Fibroblast of the aortic adventitia (primary cell): ENCODE measurements around the gene CARS1. TPM values are rescaled to one million over a fixed set of nuclear protein-coding genes. Genes with fewer than 3 reads are reported as not detected.

Source experiments
- DNase-seq: peaks from one replicate; pipeline ENCODE4 v3.0.0-alpha.2; 2010; ENCODE audit warnings: low read depth
- H3K4me3 ChIP-seq: 2 replicates; pipeline ENCODE4 v1.5.1; 2011; ENCODE audit warnings: low read depth, mild to moderate bottlenecking, control low read depth, low read length, moderate library complexity
- total RNA-seq: library from RNA; depleted of rRNA; stranded (reverse); fragments of >200 nt; gene quantifications from 2 replicates; pipeline ENCODE4 v1.2.3, GENCODE V29; 2012; ENCODE audit warnings: low replicate concordance
- TF ChIP-seq, protein P1 (sequence below): IDR thresholded peaks from 2 replicates; pipeline ENCODE4 v1.5.1; 2011; ENCODE audit warnings: mild to moderate bottlenecking, low read length, control low read depth, inconsistent platforms; ENCODE audit not compliant: insufficient read depth

The CARS1 gene
- total RNA-seq, 1 donor = 95.8 TPM

- no peak overlapping the region for H3K4me3 ChIP-seq
- DNase-seq = no peak
- TF ChIP-seq, protein P1, sequence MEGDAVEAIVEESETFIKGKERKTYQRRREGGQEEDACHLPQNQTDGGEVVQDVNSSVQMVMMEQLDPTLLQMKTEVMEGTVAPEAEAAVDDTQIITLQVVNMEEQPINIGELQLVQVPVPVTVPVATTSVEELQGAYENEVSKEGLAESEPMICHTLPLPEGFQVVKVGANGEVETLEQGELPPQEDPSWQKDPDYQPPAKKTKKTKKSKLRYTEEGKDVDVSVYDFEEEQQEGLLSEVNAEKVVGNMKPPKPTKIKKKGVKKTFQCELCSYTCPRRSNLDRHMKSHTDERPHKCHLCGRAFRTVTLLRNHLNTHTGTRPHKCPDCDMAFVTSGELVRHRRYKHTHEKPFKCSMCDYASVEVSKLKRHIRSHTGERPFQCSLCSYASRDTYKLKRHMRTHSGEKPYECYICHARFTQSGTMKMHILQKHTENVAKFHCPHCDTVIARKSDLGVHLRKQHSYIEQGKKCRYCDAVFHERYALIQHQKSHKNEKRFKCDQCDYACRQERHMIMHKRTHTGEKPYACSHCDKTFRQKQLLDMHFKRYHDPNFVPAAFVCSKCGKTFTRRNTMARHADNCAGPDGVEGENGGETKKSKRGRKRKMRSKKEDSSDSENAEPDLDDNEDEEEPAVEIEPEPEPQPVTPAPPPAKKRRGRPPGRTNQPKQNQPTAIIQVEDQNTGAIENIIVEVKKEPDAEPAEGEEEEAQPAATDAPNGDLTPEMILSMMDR = no peak
Observed at GRCh38 chr11:3014943-3015342, 42.3 kb downstream of the CARS1 start.

DNA sequence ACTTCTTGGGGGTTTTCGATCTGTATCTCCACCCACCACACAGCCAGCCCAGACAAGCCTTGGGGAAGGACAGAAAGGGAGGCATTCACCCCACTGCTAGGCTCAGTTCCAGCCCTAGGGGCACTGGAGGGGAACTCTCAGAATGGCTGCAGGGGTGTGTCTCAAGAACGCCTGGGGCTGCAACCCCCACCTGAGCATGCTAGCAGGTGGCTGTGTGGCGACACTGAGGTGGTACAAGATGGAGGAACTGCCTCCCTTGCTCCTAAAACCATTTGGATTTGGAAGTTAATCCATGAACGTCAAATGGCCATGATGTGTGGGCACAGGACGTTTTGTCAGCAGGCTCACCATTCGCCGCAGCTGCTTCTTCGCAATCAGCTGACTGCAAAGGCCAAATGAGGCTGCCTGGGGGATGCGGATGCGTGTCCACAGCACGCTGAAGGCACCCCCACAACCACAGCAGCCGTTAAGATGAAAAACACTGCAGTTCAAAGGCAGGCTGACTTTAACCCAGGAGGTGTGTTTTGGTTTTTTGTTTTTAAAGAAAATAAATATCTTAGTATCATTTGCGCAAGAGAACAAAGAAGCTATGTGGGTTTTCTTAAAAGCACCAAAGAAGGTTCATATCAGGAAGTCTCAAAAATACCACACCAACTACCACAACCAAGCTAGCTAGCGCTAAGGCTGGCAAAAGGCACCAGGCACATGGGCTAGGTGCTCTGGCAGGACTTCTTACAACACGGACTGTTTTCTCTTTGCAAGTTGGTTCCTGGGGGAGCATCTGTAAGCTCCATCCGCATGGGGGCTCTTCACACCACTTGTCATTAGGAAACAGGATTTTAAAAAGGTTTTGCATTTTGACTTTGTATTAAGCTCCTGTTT lies 42.9 kb downstream of the CARS1 start:
- DNase-seq = no peak
- TF ChIP-seq, protein P1 = no peak
- H3K4me3 ChIP-seq = no peak overlapping the region

- TF ChIP-seq, protein P1 = no peak
- no peak for DNase-seq
- H3K4me3 ChIP-seq = no peak overlapping the region
Observed at GRCh38 chr11:3011891-3012885, 45.0 kb downstream of the CARS1 start.

GRCh38 chr11:3010521-3011275 lies 46.5 kb downstream of the CARS1 start:
- TF ChIP-seq, protein P1 = no peak
- no peak for DNase-seq
- no peak overlapping the region for H3K4me3 ChIP-seq

DNA sequence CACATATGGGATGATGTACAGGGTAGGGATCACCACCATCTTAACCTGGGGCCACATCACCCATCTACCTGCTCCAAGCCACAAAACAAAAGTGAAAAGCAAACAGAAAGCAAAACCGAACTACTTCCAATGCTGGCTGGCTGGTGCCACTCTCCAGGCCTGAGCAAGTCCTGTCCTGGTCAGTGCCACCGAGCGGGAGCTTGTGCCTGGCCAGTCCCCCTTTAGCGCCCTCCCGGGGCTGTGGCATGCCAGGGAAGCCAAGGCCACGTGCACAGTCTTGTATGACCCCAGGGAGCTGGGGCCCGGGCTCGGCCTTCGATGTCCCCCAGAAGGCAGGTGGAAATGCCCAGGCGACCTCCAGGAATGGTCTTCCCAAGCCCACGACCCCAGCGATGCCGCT lies 47.2 kb downstream of the CARS1 start:
- TF ChIP-seq, protein P1 = no peak
- no peak for DNase-seq
- no peak overlapping the region for H3K4me3 ChIP-seq

DNA sequence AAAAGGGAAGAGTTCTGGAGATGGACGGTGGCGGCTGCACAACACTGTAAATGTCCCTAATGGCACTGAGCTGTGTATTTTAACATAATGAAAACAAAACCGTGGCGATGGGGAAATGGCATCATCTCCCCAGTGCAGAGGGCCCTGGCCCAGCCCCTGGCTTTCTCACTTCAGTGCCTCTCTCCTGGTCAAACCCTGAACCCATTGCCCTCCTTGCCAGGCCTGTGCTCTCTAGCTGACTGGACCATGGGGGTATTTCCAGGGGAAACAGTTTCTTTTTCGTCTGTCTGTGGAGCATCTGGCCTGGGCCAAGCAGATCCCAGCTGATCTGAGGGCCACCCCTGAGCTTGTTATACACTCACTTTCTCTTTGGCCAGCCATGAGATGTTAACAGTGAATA lies 47.7 kb downstream of the CARS1 start:
- H3K4me3 ChIP-seq = no peak overlapping the region
- no peak for DNase-seq
- TF ChIP-seq, protein P1 = no peak
